Keratinocyte (primary cell): ENCODE measurements around the gene ADCY5. TPM values are rescaled to one million over a fixed set of nuclear protein-coding genes. Genes with fewer than 3 reads are reported as not detected.

Experiments
- DNase-seq: peaks from one replicate; pipeline ENCODE4 v3.0.0-alpha.2; 2011; ENCODE audit warnings: low read depth, missing footprints, low spot score
- FAIRE-seq: peaks from 2 replicates; lab custom pipeline; 2011; peaks lifted over from hg19 to GRCh38; lab: Jason Lieb, UNC
- H2AFZ ChIP-seq: 2 replicates; pipeline ENCODE4 v1.6.0; 2012; ENCODE audit warnings: low read length, control low read depth, inconsistent platforms; ENCODE audit not compliant: control insufficient read depth
- H3K27ac ChIP-seq: 2 replicates; pipeline ENCODE4 v1.5.1; 2011; ENCODE audit warnings: low read length; ENCODE audit not compliant: control insufficient read depth, insufficient read depth
- H3K27me3 ChIP-seq: 3 replicates; pipeline ENCODE4 v1.6.0; 2011; ENCODE audit warnings: low read length; ENCODE audit not compliant: control insufficient read depth, insufficient read depth; ENCODE audit errors: extremely low read depth
- H3K36me3 ChIP-seq, 2 experiments: 2 replicates in 1 of 2; 3 replicates in 1 of 2; pipeline ENCODE4 v1.5.1; 2011; ENCODE audit warnings: low read length in 2 of 2, mild to moderate bottlenecking in 1 of 2; ENCODE audit not compliant: control insufficient read depth in 2 of 2, insufficient read depth in 2 of 2; ENCODE audit errors: extremely low read depth in 1 of 2
- H3K4me1 ChIP-seq: 3 replicates; pipeline ENCODE4 v1.5.1; 2011; ENCODE audit warnings: low read length; ENCODE audit not compliant: control insufficient read depth, insufficient read depth; ENCODE audit errors: extremely low read depth
- H3K4me2 ChIP-seq: 3 replicates; pipeline ENCODE4 v1.6.0; 2011; ENCODE audit warnings: low read depth, low read length; ENCODE audit not compliant: control insufficient read depth, insufficient read depth; ENCODE audit errors: extremely low read depth
- H3K4me3 ChIP-seq, 3 experiments: fragments of 200-600 bp in 1 of 3; sonication (generic) in 1 of 3; 2 replicates in 2 of 3; 3 replicates in 1 of 3; pipeline ENCODE4 v1.5.1; 2011 to 2016; ENCODE audit warnings: low read length in 3 of 3, mild to moderate bottlenecking in 3 of 3, control low read depth in 2 of 3, inconsistent platforms in 1 of 3, low read depth in 1 of 3, mixed read lengths in 1 of 3, mixed run types in 1 of 3, moderate library complexity in 1 of 3; ENCODE audit not compliant: control insufficient read depth in 2 of 3, insufficient read depth in 2 of 3; ENCODE audit errors: extremely low read depth in 1 of 3
- H3K79me2 ChIP-seq: 2 replicates; pipeline ENCODE4 v1.6.0; 2012; ENCODE audit warnings: low read length; ENCODE audit not compliant: control insufficient read depth, insufficient read depth
- H3K9ac ChIP-seq: 3 replicates; pipeline ENCODE4 v1.6.0; 2011; ENCODE audit warnings: low read length; ENCODE audit not compliant: control insufficient read depth, insufficient read depth; ENCODE audit errors: extremely low read depth
- H3K9me1 ChIP-seq: 3 replicates; pipeline ENCODE4 v1.6.0; 2011; ENCODE audit warnings: low read length; ENCODE audit not compliant: control insufficient read depth, insufficient read depth; ENCODE audit errors: extremely low read depth
- H3K9me3 ChIP-seq: 2 replicates; pipeline ENCODE4 v1.5.1; 2012; ENCODE audit warnings: low read depth, low read length; ENCODE audit not compliant: control insufficient read depth
- H4K20me1 ChIP-seq: 3 replicates; pipeline ENCODE4 v1.6.0; 2011; ENCODE audit warnings: low read length; ENCODE audit not compliant: control insufficient read depth, insufficient read depth; ENCODE audit errors: extremely low read depth
- CTCF ChIP-seq, 3 experiments: IDR thresholded peaks in 1 of 3; conservative IDR thresholded peaks in 1 of 3; optimal IDR thresholded peaks in 1 of 3; 2 replicates in 2 of 3; 3 replicates in 1 of 3; pipeline versions ENCODE3 to v1.5.1; 2011; ENCODE audit warnings: low read length in 3 of 3, mild to moderate bottlenecking in 3 of 3, moderate library complexity in 2 of 3, control low read depth in 1 of 3, inconsistent platforms in 1 of 3; ENCODE audit not compliant: insufficient read depth in 2 of 3; ENCODE audit errors: extremely low read depth in 1 of 3
- EZH2 ChIP-seq: IDR thresholded peaks from one replicate; pipeline ENCODE4 v1.6.1; 2012; ENCODE audit warnings: inconsistent platforms, mild to moderate bottlenecking, low read length, moderate library complexity
- dilution Hi-C: fragments of 300-500 bp; cut with MboI; formaldehyde crosslinking; loops from one replicate; pipeline ENCODE4 v1.7.0; 2020; ENCODE audit warnings: low sequenced_read_pairs; ENCODE audit not compliant: extremely low pct_ligation_motif_present
- polyA plus RNA-seq, 5 experiments: library from polyadenylated mRNA; depleted of rRNA in 3 of 5; stranded (reverse) in 3 of 5; stranded (forward) in 1 of 5; unstranded in 1 of 5; fragments of >200 nt; gene quantifications; 1 replicate in 1 of 5; 2 replicates in 3 of 5; 3 replicates in 1 of 5; pipeline versions ENCODE4 v1.2.1 to v1.2.3, GENCODE V29; 2011 to 2012; ENCODE audit warnings: missing spikeins in 2 of 5, low read depth in 1 of 5, low replicate concordance in 1 of 5

Gene ADCY5
- polyA plus RNA-seq, 1 donor (not counting 4 experiments of a cell fraction or from before 2014, with no cell fraction given): not detected

- no peaks in the 10 kb centered on the region for H4K20me1 ChIP-seq
- H2AFZ ChIP-seq: no peak overlapping the region
- DNase-seq: no peak
- TF ChIP-seq EZH2: no peak
- no peak for TF ChIP-seq CTCF (optimal IDR thresholded peaks at IDR 0.05 in 1 of 3, IDR thresholded peaks at IDR 0.05 in 1 of 3, conservative IDR thresholded peaks at IDR 0.05 in 1 of 3; ENCODE audit: extremely low read depth in 1 of 3, insufficient read depth in 2 of 3, low read length in 3 of 3)
- H3K4me2 ChIP-seq: no peak overlapping the region
- H3K4me3 ChIP-seq: no peak overlapping the region
- H3K9ac ChIP-seq: no peak overlapping the region
- H3K27me3 ChIP-seq: no peaks in the 10 kb centered on the region
- H3K9me3 ChIP-seq: no peaks in the 10 kb centered on the region
- H3K9me1 ChIP-seq: no peaks in the 10 kb centered on the region
- no peak for FAIRE-seq
- no peaks in the 10 kb centered on the region for H3K79me2 ChIP-seq
- H3K4me1 ChIP-seq: no peaks in the 10 kb centered on the region
- H3K27ac ChIP-seq: no peak overlapping the region
- peaks cover 0 to 2% of the 10 kb centered on the region in 2 experiments for H3K36me3 ChIP-seq
- dilution Hi-C loops: no loop called here
These were observed 212.0 kb downstream of the ADCY5 start for GRCh38 chr3:123236902-123237301.

Other genes with a start within 250 kb of the ADCY5 start
- 26.1 to 32.9 TPM (median 32.8 TPM) in 3 replicates for gene SEC22A, start 247.1 kb downstream of the ADCY5 start, polyA plus RNA-seq
- 85.8 to 146 TPM (median 124 TPM) in 3 replicates for gene HACD2, start 136.0 kb upstream of the ADCY5 start, polyA plus RNA-seq